Measurements from ENCODE around the gene ELAPOR1.

ELAPOR1 gene

DNA sequence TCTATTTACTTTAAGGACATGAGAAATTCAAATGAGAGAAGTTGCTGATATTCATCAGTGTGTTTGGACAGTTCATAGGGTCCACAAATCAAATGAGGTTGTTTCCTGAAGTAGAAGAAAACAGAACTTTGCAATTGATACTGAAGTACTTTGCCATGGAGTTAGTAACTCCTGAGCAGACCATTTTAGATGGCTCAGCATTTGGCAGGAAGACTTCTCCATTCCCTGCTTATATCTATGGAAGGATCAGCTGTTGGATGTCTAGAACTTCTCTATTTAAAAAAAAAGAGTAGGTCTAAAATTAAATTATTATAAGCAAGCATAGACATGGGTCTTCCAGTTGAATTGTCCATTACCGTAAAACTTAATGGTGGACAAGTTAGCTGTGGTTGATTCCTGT, 18.3 kb upstream of the ELAPOR1 start:
- DNase-seq, result no peak

DNA sequence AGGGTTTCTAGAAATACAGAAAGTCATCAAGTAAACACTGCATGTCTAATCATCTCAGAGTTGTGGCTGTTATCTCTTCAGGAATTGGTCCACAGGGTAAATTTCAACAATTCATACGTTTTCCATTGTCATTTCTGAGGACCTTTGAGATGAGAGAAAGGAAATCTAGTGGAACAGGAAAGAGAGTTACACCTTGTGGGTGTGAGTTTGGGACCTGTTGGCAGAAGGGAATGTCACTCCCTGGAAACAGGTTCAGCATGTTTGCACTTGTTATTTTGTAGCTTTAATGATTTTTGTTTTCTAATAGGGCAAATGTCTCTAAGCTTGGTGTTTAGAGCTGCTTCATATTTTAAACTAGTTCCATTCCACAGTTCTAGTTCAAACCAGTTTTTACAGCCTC, 17.8 kb upstream of the ELAPOR1 start:
- no peak for DNase-seq

DNA sequence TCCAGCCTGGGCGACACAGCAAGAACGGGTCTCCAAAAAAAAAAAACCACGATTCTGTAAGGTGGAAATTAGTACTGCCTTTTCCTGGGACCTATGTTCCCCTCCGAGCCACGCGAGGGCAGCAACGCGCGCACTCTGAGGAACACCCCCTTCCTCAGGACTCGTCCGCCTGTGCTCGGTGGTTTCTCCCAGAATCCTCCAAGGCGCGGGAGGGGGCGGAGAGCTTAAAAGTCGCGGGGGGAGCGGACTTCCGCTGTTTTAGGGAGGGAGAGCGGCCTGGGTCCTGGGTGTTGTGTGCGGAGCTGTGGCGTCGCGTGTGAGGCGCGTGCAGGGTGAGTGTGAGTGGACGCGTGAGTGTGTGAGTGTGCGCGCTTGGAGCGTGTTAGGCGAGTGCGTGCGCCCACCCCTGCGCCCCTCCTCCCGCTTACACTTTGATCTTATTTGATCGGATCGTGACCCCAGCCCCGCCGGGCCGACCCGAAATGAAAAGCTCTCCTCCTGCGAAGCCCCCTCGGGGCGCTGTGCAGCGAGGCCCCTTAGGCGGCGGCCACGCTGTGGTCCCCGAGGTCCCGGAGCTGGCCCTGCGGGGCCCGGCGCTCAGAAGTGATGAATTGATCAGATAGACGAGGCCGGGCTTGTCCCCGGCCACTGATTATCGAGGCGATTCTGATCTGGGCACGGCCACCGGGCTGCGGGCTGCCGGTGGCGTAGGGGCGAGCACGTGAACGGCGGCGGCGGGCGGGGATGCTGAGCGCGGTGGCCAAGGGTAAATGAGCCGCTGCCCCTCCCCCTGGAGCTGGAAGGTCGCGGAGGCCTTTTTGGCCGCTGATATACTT, 13.8 kb upstream of the ELAPOR1 start:
- DNase-seq, result peak; percentile 95

DNA sequence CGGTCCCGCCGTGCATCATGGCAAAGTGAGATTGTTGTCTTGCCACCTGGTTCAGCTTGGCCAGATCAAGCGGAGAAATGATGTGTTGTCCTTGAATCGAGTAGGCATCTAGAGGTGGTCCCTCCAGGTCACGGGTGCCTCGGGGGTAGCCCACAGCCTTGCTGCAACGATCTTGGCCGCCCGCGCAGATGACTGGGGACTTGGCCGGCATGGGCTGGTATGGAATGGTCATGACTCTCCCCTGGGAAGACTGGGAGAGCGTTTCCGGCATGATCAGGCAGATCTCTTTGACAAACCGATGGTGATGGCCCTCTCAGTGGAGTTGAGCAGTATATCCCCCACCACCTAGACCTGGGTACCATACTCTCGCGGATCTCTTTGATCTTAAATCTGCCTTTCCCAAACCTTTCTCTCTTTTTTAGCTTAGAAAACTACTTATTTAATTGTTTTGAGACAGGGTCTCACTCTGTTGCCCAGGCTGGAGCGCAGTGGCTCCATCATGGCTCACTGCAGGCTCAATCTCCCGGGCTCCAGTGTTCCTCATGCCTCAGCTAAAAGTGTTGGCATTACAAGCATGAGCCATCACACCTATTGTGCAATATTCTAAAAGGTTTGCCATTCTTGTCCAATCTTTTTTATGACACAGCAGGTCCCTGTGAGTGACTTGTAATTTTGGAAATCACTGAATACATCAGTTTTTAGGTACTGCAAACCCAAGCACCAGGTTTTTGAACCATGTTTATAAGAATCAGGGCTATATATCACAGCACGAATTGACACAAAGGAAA, 9.4 kb upstream of the ELAPOR1 start:
- no peak for DNase-seq

DNA sequence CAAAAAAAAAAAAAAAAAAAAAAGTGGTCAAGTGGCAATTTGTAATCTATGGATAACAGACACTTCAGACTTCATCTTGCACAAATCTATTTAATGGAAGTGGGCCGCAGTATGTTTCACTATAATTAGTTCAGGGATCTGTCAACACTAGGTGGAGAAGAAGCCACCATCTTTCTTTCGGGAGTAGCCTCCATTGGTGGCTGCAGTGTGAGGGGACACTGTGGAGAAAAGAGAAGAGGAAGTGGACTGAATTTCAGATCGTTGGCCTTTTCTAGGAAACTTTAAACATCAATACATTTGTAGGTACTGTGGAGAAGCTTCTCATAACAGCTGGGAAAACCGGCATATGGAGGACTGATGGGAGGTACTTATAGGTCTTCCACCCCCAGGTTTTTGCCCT, 8.0 kb upstream of the ELAPOR1 start:
- no peak for DNase-seq

DNA sequence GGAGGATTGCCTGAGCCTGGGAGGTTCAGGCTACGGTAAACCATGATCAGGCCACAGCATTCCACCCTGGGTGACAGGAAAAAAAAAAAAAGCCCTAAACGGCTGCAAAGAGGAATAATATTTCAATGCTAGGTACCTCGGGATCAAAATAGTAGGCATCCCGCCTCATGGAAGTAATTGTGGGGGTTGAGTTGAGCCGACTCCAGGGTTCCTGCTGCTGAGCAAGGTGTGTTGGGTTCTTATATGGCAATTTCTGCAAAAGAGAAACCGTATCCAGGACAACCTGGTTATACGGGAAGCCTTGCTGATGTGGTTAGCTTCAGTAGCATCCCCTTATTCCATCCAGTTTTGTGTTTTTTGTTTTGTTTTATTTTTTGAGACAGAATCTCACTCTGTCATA, 6.1 kb upstream of the ELAPOR1 start:
- DNase-seq, result no peak

DNA sequence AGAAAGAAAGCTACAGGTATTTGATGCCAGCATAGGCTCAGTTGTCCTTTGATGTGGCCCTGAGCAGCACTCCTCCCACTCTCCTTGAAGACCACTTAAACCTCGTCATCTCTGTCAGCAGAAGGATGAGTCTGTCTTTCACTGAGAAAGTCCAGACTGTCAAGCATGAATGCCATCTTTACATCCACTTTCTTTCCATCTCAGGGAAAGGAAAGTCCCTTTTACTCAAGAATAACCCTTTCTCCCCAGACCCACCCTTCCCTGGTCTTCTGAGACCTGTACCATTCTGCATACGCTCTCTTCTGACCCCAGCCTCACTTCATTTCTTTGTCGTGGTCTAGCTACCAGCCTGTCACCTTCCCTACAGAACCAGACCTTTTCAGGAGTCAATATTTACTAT, 4.0 kb upstream of the ELAPOR1 start:
- DNase-seq, result no peak

DNA sequence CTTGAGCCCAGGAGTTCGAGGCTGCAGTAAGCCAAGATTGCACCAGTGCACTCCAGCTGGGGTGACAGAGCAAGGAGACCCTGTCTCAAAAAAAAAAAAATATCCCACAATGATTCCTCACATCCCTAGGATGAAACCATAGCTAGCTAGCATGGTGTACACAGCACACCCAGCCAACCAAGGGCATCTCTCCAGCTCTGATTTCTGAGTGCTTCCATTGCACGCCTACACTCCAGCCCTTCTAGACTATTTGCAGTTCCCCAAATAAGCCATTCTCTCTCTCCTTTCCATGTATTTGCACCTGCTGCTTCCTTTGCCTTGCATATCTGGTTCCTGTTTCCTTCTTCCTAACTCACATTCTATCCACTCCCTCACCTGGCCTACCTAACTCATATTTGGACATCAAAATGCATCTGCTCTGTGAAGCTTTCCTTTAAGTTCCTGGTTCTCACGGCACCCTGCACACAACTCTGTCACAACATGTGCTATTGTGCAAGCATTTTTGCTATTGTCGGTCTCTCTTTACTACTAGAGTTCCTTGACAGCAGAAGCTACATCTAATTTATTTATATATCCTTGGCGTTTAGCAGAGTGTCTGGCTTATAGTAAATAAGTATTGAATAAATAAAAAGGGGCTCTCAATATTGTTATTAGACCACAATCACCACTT, 2.4 kb upstream of the ELAPOR1 start:
- DNase-seq, result no peak

DNA sequence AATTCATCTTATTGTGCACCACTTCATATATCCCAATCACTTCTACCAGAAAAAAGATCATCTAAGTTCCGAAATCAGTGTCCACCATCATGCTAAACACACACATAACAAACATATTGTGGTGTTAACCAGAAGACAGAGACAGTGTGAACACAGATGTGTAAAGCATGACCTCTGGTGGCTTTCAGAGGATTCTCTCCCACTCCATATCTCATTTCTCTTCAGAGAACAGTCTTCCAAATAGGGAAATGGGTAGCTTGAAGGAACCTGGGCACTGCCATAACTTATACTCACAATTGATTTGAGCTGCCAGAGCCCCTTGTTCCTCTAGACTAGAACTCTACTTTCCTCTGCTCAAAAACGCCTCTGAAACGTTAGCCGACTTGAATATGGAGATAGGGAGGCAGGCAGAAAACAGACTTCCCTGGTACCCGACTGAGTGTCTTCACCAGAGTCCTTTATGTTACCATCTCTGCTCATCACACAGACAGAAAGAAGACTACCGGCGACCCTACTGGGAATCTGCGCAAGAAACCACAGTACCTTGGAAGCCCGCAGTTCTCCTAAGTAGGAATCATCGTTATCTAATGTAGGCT, 1.8 kb upstream of the ELAPOR1 start:
- DNase-seq, result no peak

DNA sequence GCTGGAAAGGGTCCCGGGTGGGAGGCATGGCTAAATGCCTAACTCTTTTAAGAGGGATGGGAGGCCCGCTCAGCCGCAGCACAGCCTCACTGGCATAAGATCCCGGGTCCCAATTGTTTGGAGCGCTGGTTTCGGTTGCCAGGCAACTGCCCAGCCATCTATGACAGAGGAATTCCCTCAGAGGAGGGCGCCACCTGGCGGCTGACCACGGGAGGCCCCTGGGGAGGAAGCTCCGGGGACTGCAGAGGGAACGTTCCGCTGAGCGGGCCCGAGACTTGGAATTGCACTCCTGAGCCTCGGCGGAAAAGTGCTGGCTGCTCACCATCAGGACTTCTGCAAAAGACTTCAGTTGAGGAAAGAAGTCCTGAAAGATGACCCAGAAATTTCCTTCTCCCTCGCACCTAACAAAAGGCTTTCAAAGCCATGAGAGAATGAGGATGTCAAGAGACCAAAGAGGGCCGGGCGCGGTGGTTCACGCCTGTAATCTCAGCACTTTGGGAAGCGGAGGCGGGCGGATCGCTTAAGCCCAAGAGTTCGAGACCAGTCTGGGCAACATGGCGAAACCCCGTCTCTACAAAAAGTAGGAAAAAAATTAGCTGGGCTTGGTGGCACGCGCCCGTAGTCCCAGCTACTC, 1.1 kb upstream of the ELAPOR1 start:
- peak; percentile 86 for DNase-seq

DNA sequence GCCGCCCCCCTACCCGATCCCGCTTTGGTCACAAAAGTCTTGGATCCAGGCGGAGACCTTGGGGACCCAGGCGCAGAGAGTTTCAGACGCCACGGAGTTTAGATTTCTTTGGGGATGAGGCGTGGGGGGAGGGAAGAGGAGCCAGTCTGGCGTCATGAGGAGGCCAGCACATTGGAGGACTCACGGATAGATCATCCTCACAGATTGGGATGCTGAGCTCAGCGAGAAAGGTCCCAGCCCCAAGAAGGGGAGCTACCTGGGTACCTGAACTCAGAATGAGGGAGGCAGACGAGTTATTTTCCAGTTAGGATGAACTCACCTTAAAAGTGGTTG, 393 bp downstream of the ELAPOR1 start:
- no peak for DNase-seq

DNA sequence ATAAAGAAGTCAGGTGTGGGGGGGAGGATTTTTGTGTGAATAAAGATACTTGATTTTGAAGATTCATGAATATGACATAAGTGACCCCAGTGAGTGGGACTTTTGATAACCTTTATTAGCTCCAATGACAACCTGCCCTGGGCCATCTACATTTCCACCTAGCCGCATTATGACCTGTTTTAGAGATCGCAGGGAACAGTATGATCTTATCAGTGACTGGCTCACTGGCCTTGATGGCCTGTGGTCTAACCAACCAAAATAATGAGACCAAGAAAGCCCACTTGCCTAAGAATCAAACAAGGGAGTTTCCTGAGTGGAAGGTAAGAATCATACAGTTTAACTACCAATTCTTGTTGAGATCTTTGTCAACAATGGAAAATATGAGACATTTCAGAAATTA, 1.8 kb downstream of the ELAPOR1 start:
- DNase-seq, result no peak

DNA sequence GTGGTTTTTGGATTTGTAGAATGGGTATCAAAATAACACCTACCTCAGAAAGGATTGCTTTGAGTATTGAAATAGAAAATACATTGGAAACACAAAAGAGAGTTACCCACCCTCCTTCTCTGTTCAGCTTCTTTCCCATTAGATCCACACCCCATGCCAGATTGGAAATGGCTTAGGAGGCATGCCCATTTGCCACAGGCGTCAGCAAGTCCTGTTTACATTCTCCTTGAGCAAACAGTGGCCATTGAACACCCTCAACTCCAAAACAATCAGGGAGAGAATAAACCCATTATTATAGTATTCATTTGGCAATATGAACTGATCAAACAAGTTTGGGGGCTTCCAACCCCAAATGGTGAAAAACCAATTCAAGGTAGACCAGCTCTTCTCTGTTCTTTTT, 2.4 kb downstream of the ELAPOR1 start:
- DNase-seq, result no peak

DNA sequence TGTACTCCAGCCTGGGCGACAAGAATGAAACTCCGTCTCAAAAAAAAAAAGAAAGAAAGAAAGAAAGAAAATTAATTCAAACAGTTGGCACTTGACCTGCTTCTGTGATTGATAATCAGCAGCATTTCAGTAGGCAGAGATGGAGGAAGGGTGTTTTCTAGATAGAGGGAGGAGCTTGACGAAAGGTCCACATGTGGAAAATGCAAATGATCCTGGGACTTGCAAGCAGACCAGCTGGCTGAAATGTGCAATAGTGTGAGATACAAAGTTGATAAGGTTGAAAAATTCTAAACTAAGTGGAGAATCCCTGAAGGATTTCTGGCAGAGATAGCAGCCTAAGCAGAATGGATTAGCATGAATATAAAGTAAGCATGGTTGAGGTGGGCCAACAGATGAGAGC, 4.2 kb downstream of the ELAPOR1 start:
- DNase-seq, result no peak

DNA sequence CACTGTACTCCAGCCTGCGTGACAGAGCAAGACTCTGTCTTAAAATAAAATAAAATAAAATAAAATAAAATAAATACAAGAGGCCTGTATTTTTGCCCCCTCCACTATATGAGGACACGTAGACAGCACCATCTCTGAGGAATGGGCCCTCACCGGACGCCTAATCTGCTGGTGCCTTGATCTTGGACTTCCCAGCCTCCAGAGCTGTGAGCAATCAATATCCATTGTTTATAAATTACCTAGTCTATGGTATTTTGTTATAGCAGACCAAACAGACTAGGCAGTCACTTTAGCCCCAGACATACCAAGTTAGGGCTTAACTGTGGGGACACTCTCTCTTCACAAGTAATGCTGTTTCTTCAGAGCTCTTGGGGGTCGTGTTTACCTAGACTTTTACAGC, 6.4 kb downstream of the ELAPOR1 start:
- DNase-seq, result no peak

DNA sequence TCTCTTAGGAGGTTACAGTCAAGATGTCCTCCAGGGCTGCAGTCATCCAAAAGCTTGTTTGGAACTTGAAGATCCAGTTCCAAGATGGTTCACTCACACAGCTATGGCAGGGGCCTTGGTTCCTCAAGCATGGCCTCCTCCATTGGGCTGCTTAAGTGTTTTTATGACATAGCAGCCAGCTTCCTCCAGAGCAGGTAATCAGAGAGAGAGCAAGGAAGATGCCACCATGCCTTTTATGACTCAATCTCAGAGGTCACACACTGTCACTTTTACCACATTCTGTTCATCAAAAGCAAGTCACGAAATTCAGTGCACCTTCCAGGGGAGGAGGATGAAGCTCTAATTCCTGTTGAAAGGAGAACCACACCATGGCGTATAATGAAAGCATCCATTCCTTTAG, 17.1 kb downstream of the ELAPOR1 start:
- no peak for DNase-seq

DNA sequence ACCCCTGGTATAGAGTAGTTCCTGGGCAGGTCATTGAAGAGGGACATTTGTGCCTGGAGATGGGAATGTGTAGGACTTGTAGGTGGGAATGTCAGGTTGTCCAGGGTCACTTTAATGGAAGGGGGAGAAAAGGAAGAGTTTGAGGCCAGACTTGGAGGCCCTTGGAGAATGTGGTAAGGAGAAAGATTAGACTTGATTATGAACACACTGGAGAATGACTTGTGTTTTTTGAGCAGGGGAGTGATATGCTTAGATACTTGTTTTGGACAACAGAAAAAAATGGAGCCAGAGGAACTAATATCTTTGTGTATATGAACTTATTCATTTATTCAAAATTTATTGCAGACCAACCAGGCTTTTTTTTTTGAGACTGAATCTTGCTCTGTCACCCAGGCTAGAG, 17.9 kb downstream of the ELAPOR1 start:
- no peak for DNase-seq

DNA sequence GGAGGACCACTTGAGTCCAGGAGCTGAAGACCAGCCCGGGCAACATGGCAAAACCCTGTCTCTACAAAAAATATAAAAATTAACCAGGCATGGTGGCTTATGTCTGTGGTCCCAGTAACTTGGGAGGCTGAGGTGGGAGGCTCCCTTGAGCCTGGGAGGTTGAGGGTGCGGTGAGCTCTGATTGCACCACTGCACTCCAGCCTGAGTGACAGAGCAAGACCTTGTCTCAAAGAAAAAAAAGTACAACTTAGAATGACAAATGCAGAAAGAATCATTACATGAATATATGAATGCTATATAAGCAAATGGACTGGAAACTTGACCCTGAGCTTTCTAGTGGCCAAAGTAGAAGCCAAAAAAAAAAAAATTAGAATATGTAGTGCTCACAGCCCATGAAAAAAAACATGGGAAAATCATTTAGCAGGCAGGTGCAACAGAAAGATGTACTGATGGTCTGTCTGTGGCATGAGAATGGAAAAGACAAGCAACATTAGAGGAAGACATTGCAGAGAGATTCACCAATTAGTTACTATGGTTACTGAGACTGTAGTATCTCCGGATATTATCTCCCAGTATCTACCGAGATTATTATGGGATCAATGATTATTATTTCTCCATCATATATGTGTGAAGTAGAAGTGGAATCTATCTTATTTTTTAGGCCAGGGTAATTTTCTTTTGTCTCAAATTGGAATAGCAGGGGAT, 19.2 kb downstream of the ELAPOR1 start:
- no peak for DNase-seq

DNA sequence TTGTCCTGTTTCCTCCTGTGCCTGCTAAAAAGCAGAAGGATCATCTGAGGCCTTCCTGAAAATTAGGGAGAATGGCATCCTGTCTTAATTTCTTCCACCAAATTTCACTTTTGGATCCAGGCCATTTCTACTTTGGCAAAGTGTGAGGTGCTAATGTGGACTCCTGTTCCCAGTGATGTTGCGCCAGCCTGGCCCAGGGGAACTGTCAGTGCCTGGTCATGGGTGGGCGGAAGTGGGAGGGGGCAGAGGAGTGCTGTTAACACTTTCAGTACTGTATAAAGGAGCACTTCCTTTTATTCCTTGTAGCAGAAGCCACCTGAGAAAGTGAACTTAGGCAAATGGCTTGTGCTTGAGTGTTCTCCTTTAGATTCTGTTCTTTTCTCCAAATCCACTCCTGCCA, 19.9 kb downstream of the ELAPOR1 start:
- DNase-seq, result no peak

DNA sequence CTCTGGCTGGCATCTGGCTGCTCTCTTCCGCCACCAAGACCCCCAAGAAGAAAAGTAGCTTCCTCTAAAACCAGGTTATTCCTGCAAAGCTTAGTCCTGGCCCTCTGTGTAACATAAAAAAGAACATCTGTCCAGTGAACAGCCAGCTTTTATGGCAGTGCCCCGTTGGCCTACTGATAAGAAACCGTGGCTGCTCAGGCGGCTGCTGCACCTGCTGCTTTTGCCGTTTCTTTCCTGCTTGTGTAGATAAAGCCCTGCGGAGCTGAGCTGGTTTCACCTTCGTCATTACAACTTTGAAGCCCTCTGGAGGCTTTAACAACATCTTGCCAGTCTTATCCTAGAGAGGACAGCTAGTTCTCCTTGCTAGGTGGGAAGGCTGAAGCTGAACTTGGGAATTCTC, 20.5 kb downstream of the ELAPOR1 start:
- DNase-seq, result no peak

DNA sequence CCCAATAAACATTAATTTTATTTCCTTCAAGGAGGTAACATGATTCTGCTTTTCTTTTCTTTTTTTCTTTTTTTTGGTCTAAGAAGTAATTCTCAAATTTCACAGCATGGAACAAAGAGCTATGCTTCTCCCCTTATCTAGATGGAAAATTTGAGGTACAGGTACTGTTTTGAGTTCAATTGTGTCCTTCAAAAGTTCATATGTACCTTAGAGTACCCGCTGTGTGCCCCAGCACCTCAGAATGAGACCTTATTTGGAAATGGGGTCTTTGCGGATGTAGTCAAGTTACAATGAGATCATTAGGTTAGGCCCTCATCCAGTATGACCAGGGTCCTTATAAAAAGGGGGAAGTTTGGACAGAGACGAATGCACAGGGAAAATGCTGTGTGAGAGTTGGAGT, 22.0 kb downstream of the ELAPOR1 start:
- no peak for DNase-seq

DNA sequence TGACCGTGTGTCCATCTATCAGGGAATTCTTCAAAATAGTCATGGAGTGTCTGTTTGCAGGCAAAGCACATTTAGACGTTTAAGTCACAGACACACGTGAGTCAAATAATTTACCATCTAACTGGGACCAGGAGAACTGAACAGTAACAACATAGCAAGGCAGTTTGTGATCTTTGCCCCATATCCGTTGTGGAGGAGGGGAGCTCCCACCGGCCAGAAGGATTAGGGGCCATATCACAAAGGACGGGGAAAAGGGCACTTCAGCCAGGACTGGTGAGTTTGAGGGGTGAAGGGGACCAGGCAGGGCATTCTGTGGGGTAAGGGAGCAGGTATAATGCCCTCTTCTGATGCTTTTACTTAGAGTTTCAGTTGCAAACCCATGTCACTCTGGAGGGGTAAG, 22.9 kb downstream of the ELAPOR1 start:
- no peak for DNase-seq

DNA sequence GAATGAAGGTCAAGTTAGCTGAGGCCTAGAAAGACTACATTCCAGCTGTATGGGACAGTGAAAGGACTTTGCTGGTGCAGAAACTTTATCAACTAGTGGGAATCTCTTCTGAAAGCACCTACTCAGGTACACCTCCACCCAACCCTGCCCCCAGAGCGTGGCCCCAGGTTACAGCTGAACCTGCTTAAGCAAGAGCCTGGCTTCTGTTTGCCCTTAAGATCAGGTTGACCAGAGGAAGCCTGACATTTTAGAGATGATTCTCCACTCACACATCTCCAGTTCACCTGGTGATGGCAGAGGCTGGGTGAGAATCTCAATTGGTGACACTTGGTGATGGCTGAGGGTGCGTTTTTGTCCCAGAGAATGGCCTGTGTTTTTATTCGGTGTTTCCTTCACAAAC, 24.0 kb downstream of the ELAPOR1 start:
- no peak for DNase-seq
